Activated CD8-positive, alpha-beta memory T cell treated with anti-CD3 and anti-CD28 coated beads for 36 hours (primary cell): Measurements from ENCODE around the gene CASKIN2. TPM values are rescaled to one million over a fixed set of nuclear protein-coding genes. Genes with fewer than 3 reads are reported as not detected.

Experiments used
- CTCF ChIA-PET: fragments of 350-600 bp; sonication (Branson Sonifier 250); formaldehyde crosslinking; loops from one replicate; lab custom pipeline; 2021; ENCODE audit warnings: antibody characterized with exemption; lab: Charles Lee
- POLR2A ChIA-PET: fragments of 350-600 bp; sonication (Branson Sonifier 250); formaldehyde crosslinking; loops from one replicate; lab custom pipeline; 2021; ENCODE audit warnings: antibody characterized with exemption; lab: Charles Lee
- total RNA-seq, 2 experiments: library from RNA; stranded (reverse); gene quantifications; one replicate each; pipeline ENCODE4 v1.2.3, GENCODE V29; 2021

CASKIN2 gene, protein sequence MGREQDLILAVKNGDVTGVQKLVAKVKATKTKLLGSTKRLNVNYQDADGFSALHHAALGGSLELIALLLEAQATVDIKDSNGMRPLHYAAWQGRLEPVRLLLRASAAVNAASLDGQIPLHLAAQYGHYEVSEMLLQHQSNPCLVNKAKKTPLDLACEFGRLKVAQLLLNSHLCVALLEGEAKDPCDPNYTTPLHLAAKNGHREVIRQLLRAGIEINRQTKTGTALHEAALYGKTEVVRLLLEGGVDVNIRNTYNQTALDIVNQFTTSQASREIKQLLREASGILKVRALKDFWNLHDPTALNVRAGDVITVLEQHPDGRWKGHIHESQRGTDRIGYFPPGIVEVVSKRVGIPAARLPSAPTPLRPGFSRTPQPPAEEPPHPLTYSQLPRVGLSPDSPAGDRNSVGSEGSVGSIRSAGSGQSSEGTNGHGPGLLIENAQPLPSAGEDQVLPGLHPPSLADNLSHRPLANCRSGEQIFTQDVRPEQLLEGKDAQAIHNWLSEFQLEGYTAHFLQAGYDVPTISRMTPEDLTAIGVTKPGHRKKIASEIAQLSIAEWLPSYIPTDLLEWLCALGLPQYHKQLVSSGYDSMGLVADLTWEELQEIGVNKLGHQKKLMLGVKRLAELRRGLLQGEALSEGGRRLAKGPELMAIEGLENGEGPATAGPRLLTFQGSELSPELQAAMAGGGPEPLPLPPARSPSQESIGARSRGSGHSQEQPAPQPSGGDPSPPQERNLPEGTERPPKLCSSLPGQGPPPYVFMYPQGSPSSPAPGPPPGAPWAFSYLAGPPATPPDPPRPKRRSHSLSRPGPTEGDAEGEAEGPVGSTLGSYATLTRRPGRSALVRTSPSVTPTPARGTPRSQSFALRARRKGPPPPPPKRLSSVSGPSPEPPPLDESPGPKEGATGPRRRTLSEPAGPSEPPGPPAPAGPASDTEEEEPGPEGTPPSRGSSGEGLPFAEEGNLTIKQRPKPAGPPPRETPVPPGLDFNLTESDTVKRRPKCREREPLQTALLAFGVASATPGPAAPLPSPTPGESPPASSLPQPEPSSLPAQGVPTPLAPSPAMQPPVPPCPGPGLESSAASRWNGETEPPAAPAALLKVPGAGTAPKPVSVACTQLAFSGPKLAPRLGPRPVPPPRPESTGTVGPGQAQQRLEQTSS (N-terminal part only)
- 1 to 10 TPM; 7.4 TPM for total RNA-seq

DNA sequence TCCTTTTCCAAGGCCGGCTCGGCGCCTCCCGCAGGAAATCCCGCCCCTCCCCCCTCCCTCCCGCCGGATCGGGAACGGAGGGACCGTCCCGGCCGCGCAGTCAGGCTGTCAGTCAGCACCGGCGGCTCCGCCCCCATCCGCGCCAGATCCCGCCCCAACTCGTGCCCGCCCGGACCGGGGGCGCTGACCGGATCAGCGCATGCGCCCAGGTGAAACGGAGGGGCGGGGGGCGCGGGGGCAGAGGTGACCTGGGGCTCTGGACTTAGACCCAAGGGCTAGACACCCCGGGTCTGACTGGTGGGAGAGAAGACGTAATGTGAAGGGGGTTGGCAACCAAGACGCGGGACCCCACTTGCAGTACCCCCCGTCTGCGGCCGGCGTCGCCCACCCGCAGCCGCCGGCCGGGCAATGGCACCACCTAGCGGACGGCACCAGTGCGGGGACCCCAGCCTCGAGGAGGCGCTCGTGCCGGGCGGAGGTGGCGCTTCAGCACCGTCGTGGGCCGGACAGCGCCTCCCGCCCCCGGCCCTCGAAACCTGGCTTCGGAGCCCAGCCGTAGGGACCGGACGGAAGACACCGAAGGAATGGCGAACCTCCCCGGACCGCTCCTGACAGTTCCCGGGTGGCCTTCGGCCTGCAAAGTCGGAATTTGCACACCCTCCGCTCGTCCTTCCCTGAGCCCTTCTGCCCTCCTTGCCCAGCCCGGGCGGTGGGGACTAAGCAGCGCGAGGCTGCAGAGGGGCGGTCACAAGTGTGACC lies at the start of gene CASKIN2:
Gene CASKIN2, minus strand, starts transcription at position 42 of the 759 bp plus-strand sequence. CDS start 1,733 bp downstream, outside the sequence.
- CTCF ChIA-PET: interaction anchor here (0.6 to 3.3 kb wide), 11 partner anchors 10 to 278 kb away, joined by 3 to 23 read pairs (median 5); partner anchors contain the start of genes LLGL2 and TMEM94

DNA sequence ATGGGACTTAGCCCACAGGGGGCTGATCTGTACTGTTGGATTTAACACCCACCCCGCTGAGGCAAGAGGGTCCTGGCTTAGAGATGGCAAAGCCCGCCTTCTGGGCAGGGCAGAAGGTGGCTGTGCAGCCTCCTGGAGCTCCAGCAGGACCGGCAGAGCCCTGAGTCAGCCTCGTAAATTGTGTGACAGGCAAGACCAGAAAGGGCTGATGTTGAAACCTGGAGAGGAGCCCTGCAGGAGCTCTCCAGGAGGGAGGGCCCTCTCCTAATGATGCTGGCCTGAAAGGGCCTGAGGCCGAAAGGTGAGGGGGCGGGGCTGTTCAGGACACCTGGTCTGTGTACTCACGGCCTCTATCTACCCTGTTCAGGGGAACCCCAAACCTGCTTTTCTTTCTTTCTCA lies 49.7 kb upstream of the CASKIN2 start:
- ChIA-PET POLR2A (no interaction called here), CTCF (no interaction called here)

More for the DNA sequence above, at the start of gene CASKIN2:
- POLR2A ChIA-PET: interaction anchor here (1.4 to 1.5 kb wide), 2 partner anchors 9 to 59 kb away, joined by 7 to 10 read pairs; partner anchors contain the start of genes LLGL2 and TMEM94

DNA sequence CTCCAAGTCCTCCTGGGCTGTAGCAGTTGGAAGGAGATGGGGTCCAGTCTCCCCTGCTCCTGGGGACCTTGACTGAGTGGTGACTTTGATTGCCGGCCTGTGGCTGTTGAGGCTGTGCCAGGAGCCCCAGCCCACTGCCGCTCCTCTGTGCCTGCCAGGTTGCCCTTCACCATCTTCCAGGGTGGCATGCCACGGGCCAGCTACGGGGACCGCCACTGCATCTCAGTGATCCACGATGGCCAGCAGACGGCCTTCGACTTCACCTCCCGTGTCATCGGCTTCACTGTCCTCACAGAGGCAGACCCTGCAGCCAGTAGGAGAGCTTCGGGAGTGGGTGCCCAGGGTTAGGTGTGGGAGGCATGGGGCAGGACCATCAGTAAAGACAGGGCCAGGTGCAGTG lies 48.9 kb upstream of the CASKIN2 start:
- ChIA-PET CTCF (no interaction called here), POLR2A (no interaction called here)

DNA sequence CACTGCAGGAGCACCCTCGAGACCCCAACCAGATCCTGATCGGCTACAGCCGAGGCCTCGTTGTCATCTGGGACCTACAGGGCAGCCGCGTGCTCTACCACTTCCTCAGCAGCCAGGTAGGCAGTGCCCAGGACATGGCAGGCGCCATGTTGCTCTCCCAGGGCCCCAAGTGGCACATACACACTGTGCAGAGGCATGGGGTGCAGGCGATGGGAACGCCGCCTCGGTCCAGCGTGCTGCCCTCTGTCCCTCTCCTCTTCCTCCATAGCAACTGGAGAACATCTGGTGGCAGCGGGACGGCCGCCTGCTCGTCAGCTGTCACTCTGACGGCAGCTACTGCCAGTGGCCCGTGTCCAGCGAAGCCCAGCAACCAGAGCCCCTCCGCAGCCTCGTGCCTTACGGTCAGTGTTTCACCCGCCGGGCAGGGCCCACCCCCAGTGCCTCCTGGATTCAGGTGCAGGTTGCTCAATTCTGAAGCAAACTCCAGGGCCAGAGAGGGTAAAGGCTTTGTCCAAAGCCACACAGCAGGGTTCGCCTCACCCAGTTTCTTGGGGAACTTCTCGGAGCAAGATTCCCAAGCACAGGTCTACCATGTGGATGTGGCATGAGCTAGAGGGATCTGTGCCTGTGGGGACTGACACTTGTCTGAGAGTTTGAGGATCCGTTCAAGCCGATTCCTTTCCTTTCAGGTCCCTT lies 47.9 kb upstream of the CASKIN2 start:
- CTCF ChIA-PET: no interaction called here
- POLR2A ChIA-PET: no interaction called here

DNA sequence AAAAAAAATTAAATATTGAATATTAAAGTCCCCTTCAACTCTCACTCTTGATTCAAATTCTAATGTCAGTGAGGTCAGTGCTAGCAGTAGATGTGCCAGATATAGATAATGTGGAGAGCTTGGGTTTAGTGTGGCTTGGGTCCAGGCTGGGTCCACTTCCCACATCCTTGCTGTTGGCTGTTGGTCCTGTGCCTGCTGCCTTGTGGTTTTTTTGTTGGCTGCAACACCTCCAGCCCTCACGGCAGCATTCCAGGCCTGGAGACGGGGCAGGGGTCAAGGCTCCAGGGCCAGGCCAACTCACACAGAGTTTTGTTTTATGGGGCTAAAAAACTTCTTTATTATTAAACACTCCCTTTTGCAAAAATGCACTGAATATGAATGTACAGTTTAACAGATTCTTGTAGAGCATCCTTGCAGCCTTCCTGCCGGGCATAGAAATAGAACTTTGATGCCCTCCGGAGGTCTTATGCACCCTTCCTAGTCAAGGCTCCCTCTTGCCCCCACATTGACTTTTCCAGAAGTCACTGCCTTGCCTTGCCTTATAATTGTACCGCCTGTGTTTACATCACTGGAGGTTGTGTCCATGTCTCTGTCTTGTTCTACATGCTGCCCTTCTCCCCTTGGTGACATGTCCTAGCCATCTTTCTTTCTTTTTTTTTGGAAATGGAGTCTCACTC lies 46.7 kb upstream of the CASKIN2 start:
- CTCF ChIA-PET: no interaction called here
- POLR2A ChIA-PET: no interaction called here

DNA sequence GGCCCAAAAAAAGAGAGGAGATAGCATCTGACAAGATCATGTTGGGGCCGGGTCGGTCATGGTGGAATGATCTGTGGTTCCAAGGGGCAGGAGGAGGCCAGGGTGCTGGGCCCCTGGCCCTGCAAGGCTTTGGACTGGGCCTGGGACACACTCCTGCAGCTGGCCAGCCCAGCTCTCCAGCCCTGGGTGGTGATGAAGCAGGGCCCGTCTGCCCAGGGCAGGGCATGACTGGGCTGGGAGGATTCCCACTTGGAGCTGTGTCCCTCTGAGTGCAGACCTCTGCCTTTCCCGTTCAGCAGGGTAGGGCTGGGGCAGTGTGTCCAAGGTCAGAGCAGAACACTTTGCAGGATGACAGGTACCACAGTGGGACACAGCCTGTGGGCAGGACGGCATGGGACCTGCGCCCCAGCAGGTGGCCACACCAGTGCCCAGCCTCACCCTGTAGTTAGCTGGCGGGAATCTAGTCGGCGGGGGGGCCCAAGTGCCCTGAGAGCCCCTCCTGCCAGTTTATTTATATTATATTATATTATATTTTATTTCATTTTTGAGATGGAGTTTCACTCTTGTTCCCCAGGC lies 44.7 kb upstream of the CASKIN2 start:
- POLR2A ChIA-PET: no interaction called here
- CTCF ChIA-PET: interaction anchor here (1.1 kb wide), 1 partner anchor 85 kb away, joined by 3 read pairs; no protein-coding TSS in a partner anchor

DNA sequence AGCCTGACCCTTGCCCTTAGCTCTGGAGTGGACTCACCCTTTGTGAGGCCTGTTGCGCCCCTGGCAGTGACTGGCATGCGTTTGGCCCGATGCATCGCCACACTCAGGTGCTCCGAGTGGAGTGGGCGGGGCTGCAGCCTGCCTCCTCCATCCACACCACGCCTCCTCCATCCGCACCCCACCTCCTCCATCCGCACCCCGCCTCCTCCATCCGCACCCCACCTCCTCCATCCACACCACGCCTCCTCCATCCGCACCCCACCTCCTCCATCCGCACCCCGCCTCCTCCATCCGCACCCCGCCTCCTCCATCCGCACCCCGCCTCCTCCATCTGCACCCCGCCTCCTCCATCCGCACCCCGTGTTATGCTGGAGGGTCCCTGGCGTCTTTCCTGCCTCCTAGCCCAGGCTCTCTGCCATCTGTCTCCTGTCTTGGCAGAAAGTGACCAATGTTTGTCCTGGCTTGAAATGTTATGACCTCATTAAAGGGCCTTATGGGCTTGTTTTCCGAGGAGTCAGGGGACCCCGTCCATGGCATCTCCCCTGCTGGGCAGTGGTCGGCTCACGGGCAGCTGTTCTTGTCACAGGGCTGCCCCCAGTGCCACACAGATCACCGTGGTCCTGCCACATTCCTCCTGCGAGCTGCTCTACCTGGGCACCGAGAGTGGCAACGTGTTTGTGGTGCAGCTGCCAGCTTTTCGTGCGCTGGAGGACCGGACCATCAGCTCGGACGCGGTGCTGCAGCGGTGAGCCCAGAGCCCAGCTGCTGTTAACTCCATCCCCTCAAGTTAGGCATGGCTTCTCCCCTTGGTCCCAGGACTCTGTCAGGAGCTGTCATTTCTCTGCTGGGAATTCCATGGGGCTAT lies 43.6 kb upstream of the CASKIN2 start:
- ChIA-PET CTCF (no interaction called here), POLR2A (no interaction called here)

DNA sequence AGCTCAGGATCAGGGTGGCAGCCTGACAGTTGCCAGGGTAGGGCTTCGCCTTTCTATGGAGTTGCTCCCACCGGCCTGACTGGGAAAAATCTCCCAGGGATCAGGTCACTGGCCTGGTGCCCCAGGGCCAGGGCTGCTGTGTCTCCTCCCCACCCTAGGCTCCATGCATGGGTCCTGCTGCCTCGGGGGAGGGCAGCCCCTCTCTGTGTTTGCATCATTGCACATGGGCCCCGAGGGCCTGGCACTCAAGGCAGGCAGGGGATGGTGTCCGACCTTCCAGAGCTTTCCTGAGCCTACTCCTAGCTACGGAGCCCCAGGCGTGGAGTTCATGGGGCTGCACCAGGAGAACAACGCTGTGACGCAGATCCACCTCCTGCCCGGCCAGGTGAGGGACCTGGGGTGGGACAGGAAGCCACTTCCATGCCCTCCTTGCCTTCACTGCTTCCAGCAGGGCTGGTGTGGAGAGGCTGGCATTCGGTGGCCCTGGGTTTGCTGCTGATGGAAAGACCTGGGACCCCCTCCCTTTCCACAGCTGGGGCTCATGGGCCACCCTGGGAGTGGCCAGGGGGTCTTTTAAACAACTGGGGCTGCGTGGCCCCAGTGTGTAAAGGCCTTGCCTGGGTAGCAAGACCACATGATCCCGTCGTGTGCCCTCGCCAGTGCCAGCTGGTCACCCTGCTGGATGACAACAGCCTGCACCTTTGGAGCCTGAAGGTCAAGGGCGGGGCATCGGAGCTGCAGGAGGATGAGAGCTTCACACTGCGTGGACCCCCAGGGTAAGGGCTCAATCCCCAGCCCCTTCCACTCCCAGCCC lies 42.7 kb upstream of the CASKIN2 start:
- POLR2A ChIA-PET: no interaction called here
- CTCF ChIA-PET: no interaction called here

DNA sequence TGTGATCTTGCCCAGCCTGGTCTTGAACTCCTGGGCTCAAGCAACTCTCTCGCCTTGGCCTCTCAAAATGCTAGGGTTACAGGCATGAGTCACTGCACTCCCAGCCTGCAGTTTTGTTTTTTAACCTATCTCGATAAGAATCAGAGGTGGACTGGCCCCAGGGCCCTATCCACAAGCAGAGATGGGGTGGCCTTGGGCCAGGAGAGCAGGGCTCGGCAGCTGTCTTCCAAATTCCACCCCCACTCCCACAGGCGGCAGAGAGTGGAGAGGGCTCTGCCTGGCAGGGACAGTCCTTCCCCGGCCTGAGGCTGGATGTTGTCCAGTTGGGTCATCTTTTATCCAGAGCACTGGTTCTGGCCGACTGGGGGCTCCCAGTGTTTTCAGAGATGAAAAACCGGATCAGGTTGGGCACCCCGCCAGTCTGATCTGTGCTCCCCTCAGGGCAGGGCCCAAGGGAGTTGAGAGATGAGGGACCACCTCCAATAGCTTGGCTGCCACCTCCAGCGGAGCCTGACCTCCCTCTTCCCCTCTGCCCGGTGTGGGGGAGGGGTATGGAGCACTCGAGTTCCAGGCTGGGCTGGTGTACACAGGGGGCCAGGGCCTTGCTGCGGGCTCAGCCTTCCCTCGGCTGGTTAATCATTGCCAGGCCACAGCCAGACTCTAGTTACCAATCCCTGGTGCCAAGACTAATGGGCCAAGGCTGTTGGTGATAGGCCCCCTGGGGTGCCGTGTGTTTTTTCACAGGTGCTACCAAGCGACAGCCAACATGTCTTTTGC lies 41.9 kb upstream of the CASKIN2 start:
- CTCF ChIA-PET: no interaction called here
- POLR2A ChIA-PET: interaction anchor here (0.7 kb wide), 1 partner anchor 159 kb away, joined by 6 read pairs; no protein-coding TSS in a partner anchor

DNA sequence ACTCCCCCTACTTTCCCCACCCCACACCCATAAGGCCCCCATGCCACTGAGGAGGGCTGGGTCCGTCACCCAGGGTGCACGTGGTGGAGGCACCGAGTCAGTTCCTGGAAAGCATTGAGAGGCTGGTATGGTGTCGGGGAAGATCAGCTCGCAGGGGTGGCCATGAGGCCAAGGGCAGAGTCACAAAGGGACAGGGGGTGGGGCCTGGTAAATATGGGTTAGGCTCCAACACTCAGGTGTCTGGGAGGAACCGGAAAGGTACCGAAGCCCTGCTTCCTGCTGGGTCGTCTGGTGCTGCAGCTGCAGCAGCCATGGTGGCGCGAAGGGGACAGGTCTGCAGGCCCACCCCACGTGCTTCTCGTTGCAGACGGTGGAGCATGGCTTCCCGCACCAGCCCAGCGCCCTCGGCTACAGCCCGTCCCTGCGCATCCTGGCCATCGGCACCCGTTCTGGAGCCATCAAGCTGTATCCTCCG lies 40.4 kb upstream of the CASKIN2 start:
- POLR2A ChIA-PET: no interaction called here
- CTCF ChIA-PET: no interaction called here

DNA sequence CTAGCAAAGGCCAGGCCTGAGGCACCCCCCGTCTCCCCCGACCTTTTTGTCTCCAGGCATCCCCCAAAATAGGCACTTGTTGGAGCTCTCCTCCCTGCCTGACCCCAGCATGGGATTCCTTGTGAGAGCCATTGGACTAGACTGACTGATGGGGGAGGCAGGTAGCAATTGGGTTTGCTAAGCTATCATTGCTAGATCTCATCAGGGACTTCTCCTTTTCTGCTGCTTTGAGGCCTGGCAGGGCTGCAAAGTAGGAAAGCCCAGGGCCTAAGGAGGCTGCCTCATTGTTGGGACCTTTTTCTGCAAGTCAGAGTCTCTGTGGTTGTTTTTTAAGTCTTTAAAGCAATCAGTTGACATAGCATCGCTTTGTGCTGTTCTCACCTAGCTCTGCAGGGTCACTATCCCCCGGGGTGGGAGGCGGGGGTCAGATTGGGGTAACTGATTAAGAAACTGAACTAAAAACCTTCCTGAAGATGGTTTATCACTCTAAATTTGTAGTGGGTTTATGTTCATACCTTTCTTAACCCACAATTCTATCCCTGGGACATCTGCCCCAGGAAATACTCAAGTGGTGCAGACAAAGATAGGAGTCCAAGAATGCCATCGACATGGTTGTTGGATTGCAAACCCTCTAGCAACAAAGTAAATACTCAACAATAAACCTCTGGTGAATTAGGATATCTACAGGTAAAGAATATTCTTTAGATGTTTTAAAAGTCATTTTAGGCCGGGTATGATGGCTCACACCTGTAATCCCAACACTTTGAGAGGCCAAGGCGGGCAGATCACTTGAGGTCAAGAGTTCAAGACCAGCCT lies 38.2 kb upstream of the CASKIN2 start:
- ChIA-PET CTCF (no interaction called here), POLR2A (no interaction called here)

DNA sequence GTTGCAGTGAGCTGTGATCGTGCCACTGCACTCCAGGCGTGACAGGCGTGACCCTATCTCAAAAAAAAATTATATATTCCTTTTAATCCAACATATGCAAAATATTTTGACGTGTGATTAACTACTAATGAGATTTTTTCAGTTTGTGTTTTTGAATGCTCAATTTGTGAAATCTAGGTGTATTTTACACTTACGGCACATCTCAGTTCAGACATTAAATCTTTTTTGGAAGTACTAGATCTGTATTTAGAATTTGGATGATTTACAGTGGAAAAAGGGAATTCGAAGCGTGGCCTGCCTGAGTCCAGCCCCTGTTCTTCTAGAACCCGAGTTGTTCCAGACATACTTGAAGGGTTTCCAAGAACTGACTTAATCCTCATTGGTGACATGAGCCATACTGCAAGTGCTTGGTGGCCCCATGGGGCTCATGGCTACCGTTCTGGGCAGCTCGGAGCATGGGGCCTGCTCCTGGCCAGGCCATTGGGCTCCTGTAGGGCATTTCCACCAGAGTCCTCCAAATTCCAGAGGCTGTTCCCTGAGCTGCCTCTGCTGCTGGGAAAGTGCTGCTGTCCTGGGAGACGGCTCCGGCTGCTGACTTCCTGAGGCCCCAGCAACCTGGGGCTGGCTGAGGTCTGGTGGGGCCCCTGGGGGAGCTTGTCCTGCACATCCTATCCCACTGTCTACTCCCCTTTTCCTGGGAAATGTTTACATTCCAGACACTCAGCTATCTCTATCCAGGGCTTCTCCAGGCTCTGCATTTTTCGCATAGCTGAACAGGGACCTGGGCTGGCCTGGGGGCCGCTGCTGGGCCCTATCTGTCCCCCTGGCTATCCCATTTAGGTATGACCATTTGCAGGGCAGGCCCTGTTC lies 37.3 kb upstream of the CASKIN2 start:
- ChIA-PET POLR2A (no interaction called here), CTCF (interaction anchor here (0.6 kb wide), 1 partner anchor 14 kb away, joined by 3 read pairs; no protein-coding TSS in a partner anchor)

DNA sequence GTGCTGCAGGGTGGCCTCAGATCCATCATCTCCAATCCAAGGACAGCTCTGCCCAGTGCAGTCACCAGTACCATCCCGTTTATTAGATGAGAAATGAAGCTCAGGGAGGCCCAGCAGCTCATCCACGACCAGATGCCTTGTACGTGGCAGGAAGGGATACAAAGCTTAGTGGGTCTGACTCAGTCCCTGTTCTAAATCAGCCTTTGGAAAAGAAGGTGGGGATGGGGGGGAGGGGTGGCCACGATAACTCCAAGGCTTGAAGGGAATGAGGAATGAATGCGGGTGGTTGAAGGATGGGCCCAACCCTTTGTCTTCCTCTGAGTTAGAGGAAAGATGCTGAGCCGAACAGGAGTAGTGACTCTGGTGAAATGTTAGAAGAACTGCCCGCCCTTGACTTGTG lies 35.9 kb upstream of the CASKIN2 start:
- POLR2A ChIA-PET: interaction anchor here (0.6 kb wide), 1 partner anchor 16 kb away, joined by 7 read pairs; no protein-coding TSS in a partner anchor
- CTCF ChIA-PET: no interaction called here
